H1 (cell line): Measurements from ENCODE around the gene FAM83G. TPM values are rescaled to one million over a fixed set of nuclear protein-coding genes. Genes with fewer than 3 reads are reported as not detected.

Experiments used
- BRCA1 ChIP-seq: IDR thresholded peaks from 2 replicates; pipeline ENCODE4 v1.6.1; 2012; ENCODE audit warnings: low read depth, low read length, improper control_type of control experiment
- CHD7 ChIP-seq: fragments of 300-600 bp; sonication (generic); IDR thresholded peaks from 2 replicates; pipeline ENCODE4 v1.7.1; 2012; ENCODE audit warnings: low read length, moderate library complexity, mild to moderate bottlenecking, inconsistent platforms; ENCODE audit not compliant: insufficient replicate concordance
- PHF8 ChIP-seq: fragments of 200-600 bp; sonication (generic); conservative IDR thresholded peaks from 2 replicates; pipeline ENCODE4 v1.7.1; 2012; ENCODE audit warnings: low read depth, mild to moderate bottlenecking, inconsistent platforms, low read length, moderate library complexity
- POU5F1 ChIP-seq: IDR thresholded peaks from 2 replicates; pipeline ENCODE4 v1.6.1; 2011; ENCODE audit warnings: low read depth, mild to moderate bottlenecking, low read length, moderate library complexity
- SAP30 ChIP-seq: fragments of 300-600 bp; sonication (generic); IDR thresholded peaks from 2 replicates; pipeline ENCODE4 v1.7.1; 2012; ENCODE audit warnings: low read length, moderate library complexity, mild to moderate bottlenecking, inconsistent platforms; ENCODE audit not compliant: insufficient read depth, insufficient replicate concordance
- polyA plus RNA-seq, 7 experiments: library from polyadenylated mRNA; depleted of rRNA in 3 of 7; stranded (reverse) in 5 of 7; unstranded in 2 of 7; fragments of >200 nt in 5 of 7; fragments of 200-250 nt in 2 of 7; gene quantifications; 1 replicate in 5 of 7; 2 replicates in 1 of 7; 4 replicates in 1 of 7; pipeline versions ENCODE4 v1.2.1 to v1.2.3, GENCODE V29; 2011 to 2013; ENCODE audit warnings: missing spikeins in 2 of 7, mixed read lengths in 2 of 7
- total RNA-seq: library from RNA; stranded (reverse); fragmentation: NEBNext Ultra II Directional; extraction: Animal tissue kit (Norgen Biotek cat#: 25700); gene quantifications from 2 replicates; pipeline ENCODE4 v1.2.1, GENCODE V29; 2021
- TF ChIP-seq, protein P1 (sequence below): IDR thresholded peaks from 2 replicates; pipeline ENCODE4 v1.6.1; 2011; ENCODE audit warnings: low read depth, mild to moderate bottlenecking, low read length; ENCODE audit not compliant: insufficient read depth

Gene FAM83G
- total and polyA plus RNA-seq, 2 of the 8 experiments (the other 6 are each of a cell fraction or from before 2014, with no cell fraction given) = 15.4 to 29.0 TPM

- TF ChIP-seq CHD7 (no peak), SAP30 (no peak), PHF8 (no peak), BRCA1 (no peak), POU5F1 (no peak)
- TF ChIP-seq, protein P1, sequence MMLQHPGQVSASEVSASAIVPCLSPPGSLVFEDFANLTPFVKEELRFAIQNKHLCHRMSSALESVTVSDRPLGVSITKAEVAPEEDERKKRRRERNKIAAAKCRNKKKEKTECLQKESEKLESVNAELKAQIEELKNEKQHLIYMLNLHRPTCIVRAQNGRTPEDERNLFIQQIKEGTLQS = no peak
Measured at GRCh38 chr17:18977021-18977420, 27.5 kb downstream of the FAM83G start (continued).
